Panc1 (cell line): ENCODE data around the gene NXPH4. TPM values are rescaled to one million over a fixed set of nuclear protein-coding genes. Genes with fewer than 3 reads are reported as not detected.

Source experiments
- ATAC-seq: fragments of 200-7000 bp; cut with Tn5 transposase; 2 replicates; pipeline ENCODE4 v1.9.1; 2020; ENCODE audit warnings: mild to moderate bottlenecking, moderate library complexity
- BruUV-seq: library from RNA; stranded (reverse); fragments of 400-500 nt; replicated peaks from 2 replicates; lab custom pipeline; 2021; lab: Mats Ljungman, UMichigan
- CTCF ChIA-PET: fragments of 300-600 bp; sonication (Branson Sonifier 250); formaldehyde crosslinking; loops from one replicate; lab custom pipeline; 2022; ENCODE audit warnings: antibody characterized with exemption; lab: Charles Lee
- POLR2A ChIA-PET: fragments of 300-600 bp; sonication (Branson Sonifier 250); formaldehyde crosslinking; loops from one replicate; lab custom pipeline; 2022; ENCODE audit warnings: antibody characterized with exemption; lab: Charles Lee
- DNase-seq: peaks from one replicate; pipeline ENCODE4 v3.0.0-alpha.2; 2010; ENCODE audit warnings: low read depth, low spot score
- H3K27ac ChIP-seq: 2 replicates; pipeline ENCODE4 v1.5.1; 2011; ENCODE audit warnings: mild to moderate bottlenecking, low read length, inconsistent platforms
- H3K27me3 ChIP-seq: fragments of 200-500 bp; sonication (Bioruptor generic); 2 replicates; pipeline ENCODE4 v1.6.0; 2014; ENCODE audit warnings: low read length, inconsistent platforms; ENCODE audit not compliant: control insufficient read depth, insufficient read depth
- H3K36me3 ChIP-seq: fragments of 200-500 bp; sonication (Bioruptor generic); 2 replicates; pipeline ENCODE4 v1.5.1; 2014; ENCODE audit warnings: inconsistent platforms, mild to moderate bottlenecking, low read length, moderate library complexity; ENCODE audit not compliant: control insufficient read depth, insufficient read depth
- H3K4me1 ChIP-seq: 2 replicates; pipeline ENCODE4 v1.5.1; 2011; ENCODE audit warnings: inconsistent platforms, mild to moderate bottlenecking, low read length, moderate library complexity; ENCODE audit not compliant: control insufficient read depth, insufficient read depth
- H3K4me3 ChIP-seq, 2 experiments: 2 replicates each; pipeline ENCODE4 v1.5.1; 2011 to 2012; ENCODE audit warnings: low read depth in 2 of 2, low read length in 2 of 2, mild to moderate bottlenecking in 2 of 2, inconsistent platforms in 1 of 2, moderate library complexity in 1 of 2
- H3K9me3 ChIP-seq: fragments of 200-500 bp; sonication (Bioruptor generic); 2 replicates; pipeline ENCODE4 v1.5.1; 2014; ENCODE audit warnings: low read depth, mild to moderate bottlenecking, inconsistent platforms, low read length, moderate library complexity; ENCODE audit not compliant: control insufficient read depth, insufficient read depth
- POLR2AphosphoS5 ChIP-seq: IDR thresholded peaks from 2 replicates; pipeline ENCODE4 v1.6.1; 2012; ENCODE audit warnings: mild to moderate bottlenecking, low read depth, low read length, moderate library complexity
- SIN3A ChIP-seq: IDR thresholded peaks from 2 replicates; pipeline ENCODE4 v1.6.1; 2012; ENCODE audit warnings: low read depth, mild to moderate bottlenecking, low read length, moderate library complexity, borderline replicate concordance; ENCODE audit not compliant: insufficient read depth
- TCF7L2 ChIP-seq: IDR thresholded peaks from 2 replicates; pipeline ENCODE4 v1.6.1; 2011; ENCODE audit warnings: mild to moderate bottlenecking, low read depth, low read length, inconsistent platforms
- in situ Hi-C: cut with HindIII; loops from 2 replicates; pipeline ENCODE4 v1.10.0; 2016; ENCODE audit warnings: low sequenced_read_pairs, low pct_unique_long_range_greater_than_20kb
- intact Hi-C: fragments of 100-400 bp; cut with micrococcal nuclease; formaldehyde crosslinking; loops from one replicate; pipeline ENCODE4 v1.10.0; 2022; ENCODE audit not compliant: unreplicated experiment
- total RNA-seq: library from RNA; stranded (reverse); gene quantifications from one replicate; pipeline ENCODE4 v1.2.1, GENCODE V29; 2021; ENCODE audit not compliant: unreplicated experiment
- TF ChIP-seq, protein P1 (sequence below), 2 experiments: IDR thresholded peaks; 2 replicates each; pipeline ENCODE4 v1.6.1; 2011 to 2012; ENCODE audit warnings: low read depth in 2 of 2, control low read depth in 1 of 2, low read length in 1 of 2, mild to moderate bottlenecking in 1 of 2, moderate library complexity in 1 of 2; ENCODE audit not compliant: insufficient read depth in 1 of 2
- TF ChIP-seq, protein P2 (sequence below): fragments of 450-650 bp; IDR thresholded peaks from 2 replicates; pipeline ENCODE4 v1.5.1; 2017; ENCODE audit warnings: mild to moderate bottlenecking

Gene NXPH4
- total RNA-seq, 1 experiment from 2014 or later = 2.1 TPM

- Histone ChIP-seq H3K4me3 (no peak overlapping the region), H3K27ac (no peak overlapping the region), H3K4me1 (no peaks in the 10 kb centered on the region), H3K36me3 (no peaks in the 10 kb centered on the region), H3K27me3 (no peaks in the 10 kb centered on the region), H3K9me3 (no peaks in the 10 kb centered on the region)
- intact Hi-C loops = loop anchor here (2.0 kb wide), 1 partner anchor 53 kb away; no protein-coding TSS in a partner anchor
- TF ChIP-seq, protein P1, sequence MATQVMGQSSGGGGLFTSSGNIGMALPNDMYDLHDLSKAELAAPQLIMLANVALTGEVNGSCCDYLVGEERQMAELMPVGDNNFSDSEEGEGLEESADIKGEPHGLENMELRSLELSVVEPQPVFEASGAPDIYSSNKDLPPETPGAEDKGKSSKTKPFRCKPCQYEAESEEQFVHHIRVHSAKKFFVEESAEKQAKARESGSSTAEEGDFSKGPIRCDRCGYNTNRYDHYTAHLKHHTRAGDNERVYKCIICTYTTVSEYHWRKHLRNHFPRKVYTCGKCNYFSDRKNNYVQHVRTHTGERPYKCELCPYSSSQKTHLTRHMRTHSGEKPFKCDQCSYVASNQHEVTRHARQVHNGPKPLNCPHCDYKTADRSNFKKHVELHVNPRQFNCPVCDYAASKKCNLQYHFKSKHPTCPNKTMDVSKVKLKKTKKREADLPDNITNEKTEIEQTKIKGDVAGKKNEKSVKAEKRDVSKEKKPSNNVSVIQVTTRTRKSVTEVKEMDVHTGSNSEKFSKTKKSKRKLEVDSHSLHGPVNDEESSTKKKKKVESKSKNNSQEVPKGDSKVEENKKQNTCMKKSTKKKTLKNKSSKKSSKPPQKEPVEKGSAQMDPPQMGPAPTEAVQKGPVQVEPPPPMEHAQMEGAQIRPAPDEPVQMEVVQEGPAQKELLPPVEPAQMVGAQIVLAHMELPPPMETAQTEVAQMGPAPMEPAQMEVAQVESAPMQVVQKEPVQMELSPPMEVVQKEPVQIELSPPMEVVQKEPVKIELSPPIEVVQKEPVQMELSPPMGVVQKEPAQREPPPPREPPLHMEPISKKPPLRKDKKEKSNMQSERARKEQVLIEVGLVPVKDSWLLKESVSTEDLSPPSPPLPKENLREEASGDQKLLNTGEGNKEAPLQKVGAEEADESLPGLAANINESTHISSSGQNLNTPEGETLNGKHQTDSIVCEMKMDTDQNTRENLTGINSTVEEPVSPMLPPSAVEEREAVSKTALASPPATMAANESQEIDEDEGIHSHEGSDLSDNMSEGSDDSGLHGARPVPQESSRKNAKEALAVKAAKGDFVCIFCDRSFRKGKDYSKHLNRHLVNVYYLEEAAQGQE (IDR thresholded peaks at IDR 0.05; ENCODE audit: insufficient read depth in 1 of 2, low read depth in 2 of 2, low read length in 1 of 2) = no peak
- TF ChIP-seq POLR2AphosphoS5 (no peak), SIN3A (no peak), TCF7L2 (no peak)
- TF ChIP-seq, protein P2, sequence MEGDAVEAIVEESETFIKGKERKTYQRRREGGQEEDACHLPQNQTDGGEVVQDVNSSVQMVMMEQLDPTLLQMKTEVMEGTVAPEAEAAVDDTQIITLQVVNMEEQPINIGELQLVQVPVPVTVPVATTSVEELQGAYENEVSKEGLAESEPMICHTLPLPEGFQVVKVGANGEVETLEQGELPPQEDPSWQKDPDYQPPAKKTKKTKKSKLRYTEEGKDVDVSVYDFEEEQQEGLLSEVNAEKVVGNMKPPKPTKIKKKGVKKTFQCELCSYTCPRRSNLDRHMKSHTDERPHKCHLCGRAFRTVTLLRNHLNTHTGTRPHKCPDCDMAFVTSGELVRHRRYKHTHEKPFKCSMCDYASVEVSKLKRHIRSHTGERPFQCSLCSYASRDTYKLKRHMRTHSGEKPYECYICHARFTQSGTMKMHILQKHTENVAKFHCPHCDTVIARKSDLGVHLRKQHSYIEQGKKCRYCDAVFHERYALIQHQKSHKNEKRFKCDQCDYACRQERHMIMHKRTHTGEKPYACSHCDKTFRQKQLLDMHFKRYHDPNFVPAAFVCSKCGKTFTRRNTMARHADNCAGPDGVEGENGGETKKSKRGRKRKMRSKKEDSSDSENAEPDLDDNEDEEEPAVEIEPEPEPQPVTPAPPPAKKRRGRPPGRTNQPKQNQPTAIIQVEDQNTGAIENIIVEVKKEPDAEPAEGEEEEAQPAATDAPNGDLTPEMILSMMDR = no peak
- in situ Hi-C loops = no loop called here
- POLR2A ChIA-PET = no interaction called here
- CTCF ChIA-PET = no interaction called here
- DNase-seq = no peak
- no TSS peak for BruUV-seq
- no peak for ATAC-seq
Observed at GRCh38 chr12:57177354-57177753, 39.2 kb upstream of the NXPH4 start.

GRCh38 chr12:57178213-57178612, 38.4 kb upstream of the NXPH4 start:
- ATAC-seq (no peak), DNase-seq (no peak)
- Histone ChIP-seq H3K4me1 (no peaks in the 10 kb centered on the region), H3K9me3 (no peaks in the 10 kb centered on the region), H3K4me3 (no peak overlapping the region), H3K27me3 (no peaks in the 10 kb centered on the region), H3K27ac (no peak overlapping the region), H3K36me3 (no peaks in the 10 kb centered on the region)
- ChIA-PET POLR2A (no interaction called here), CTCF (no interaction called here)
- in situ Hi-C loops (no loop called here), intact Hi-C loops (no loop called here)
- BruUV-seq = no TSS peak
- TF ChIP-seq POLR2AphosphoS5 (no peak), SIN3A (no peak), TCF7L2 (no peak)
- TF ChIP-seq, protein P1 (IDR thresholded peaks at IDR 0.05; ENCODE audit: insufficient read depth in 1 of 2, low read depth in 2 of 2, low read length in 1 of 2) = no peak
- TF ChIP-seq, protein P2 = no peak
